ENCODE results near the gene SATB1.

DNA sequence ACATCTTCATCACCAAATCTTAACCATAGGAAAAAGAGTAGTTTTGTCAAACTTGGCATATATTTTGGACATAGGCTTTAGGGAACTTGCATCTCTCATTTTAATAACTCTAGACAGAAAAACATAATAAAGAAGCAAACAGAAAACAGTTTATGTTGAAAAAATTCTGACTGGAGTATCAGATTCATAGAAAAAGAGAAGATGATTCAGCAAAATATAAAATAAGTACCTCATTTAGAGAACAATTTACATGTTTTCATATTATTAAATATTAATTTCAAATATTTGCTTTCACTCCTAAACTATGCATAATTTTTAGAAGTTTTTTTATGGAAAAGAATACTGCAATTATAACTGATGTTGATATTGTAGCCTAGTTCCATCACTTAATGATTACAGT lies 12.5 kb downstream of the SATB1 start:
- TF ChIP-seq ZNF561 (tag by site-specific recombination; IDR thresholded peaks at IDR 0.05; ENCODE audit: borderline replicate concordance) (no peak), SETDB1 (IDR thresholded peaks at IDR 0.05; ENCODE audit: insufficient read length, low read length) (no peak), ZEB2 (tag by site-specific recombination; IDR thresholded peaks at IDR 0.05) (no peak)
